H9 (cell line): ENCODE measurements around the gene SLC38A9. TPM values are rescaled to one million over a fixed set of nuclear protein-coding genes. Genes with fewer than 3 reads are reported as not detected.

Experiments
- DNase-seq: peaks from one replicate; pipeline ENCODE4 v3.0.0-alpha.2; 2017
- H2AFZ ChIP-seq: one replicate; pipeline ENCODE4 v1.6.1; 2013; ENCODE audit warnings: mild to moderate bottlenecking, low read length, control low read depth, moderate library complexity
- H2AK5ac ChIP-seq: 2 replicates; pipeline ENCODE4 v1.6.1; 2013; ENCODE audit warnings: low read length, control low read depth, mixed read lengths; ENCODE audit not compliant: insufficient read length
- H2BK120ac ChIP-seq: one replicate; pipeline ENCODE4 v1.6.1; 2013; ENCODE audit warnings: low read depth, mild to moderate bottlenecking, low read length, control low read depth, inconsistent platforms; ENCODE audit not compliant: poor library complexity, severe bottlenecking
- H2BK12ac ChIP-seq: 2 replicates; pipeline ENCODE4 v1.6.1; 2013; ENCODE audit warnings: low read length, control low read depth, mixed read lengths, low read depth; ENCODE audit not compliant: insufficient read length
- H2BK15ac ChIP-seq: 2 replicates; pipeline ENCODE4 v1.6.1; 2013; ENCODE audit warnings: low read depth, low read length, control low read depth
- H2BK20ac ChIP-seq: one replicate; pipeline ENCODE4 v1.6.1; 2013; ENCODE audit warnings: low read depth, mild to moderate bottlenecking, low read length, control low read depth, inconsistent platforms; ENCODE audit not compliant: poor library complexity, severe bottlenecking
- H2BK5ac ChIP-seq: 2 replicates; pipeline ENCODE4 v1.6.1; 2013; ENCODE audit warnings: low read length, control low read depth, mixed read lengths; ENCODE audit not compliant: insufficient read length
- H3K14ac ChIP-seq: 2 replicates; pipeline ENCODE4 v1.6.1; 2013; ENCODE audit warnings: low read length, control low read depth; ENCODE audit not compliant: insufficient read depth
- H3K18ac ChIP-seq: 2 replicates; pipeline ENCODE4 v1.6.1; 2013; ENCODE audit warnings: low read depth, mild to moderate bottlenecking, mixed read lengths, low read length, control low read depth; ENCODE audit not compliant: insufficient read length
- H3K23ac ChIP-seq: 2 replicates; pipeline ENCODE4 v1.6.1; 2013; ENCODE audit warnings: low read length, control low read depth, mixed read lengths, low read depth; ENCODE audit not compliant: insufficient read length
- H3K23me2 ChIP-seq: 2 replicates; pipeline ENCODE4 v1.6.1; 2013; ENCODE audit warnings: low read depth, mild to moderate bottlenecking, mixed read lengths, low read length, control low read depth; ENCODE audit not compliant: insufficient read length, poor library complexity, severe bottlenecking
- H3K27ac ChIP-seq: 2 replicates; pipeline ENCODE4 v1.5.1; 2013; ENCODE audit warnings: low read length, control low read depth, mixed read lengths, low read depth; ENCODE audit not compliant: insufficient read length
- H3K27me3 ChIP-seq: 2 replicates; pipeline ENCODE4 v1.6.1; 2013; ENCODE audit warnings: low read length, control low read depth, inconsistent platforms; ENCODE audit not compliant: insufficient read depth
- H3K4ac ChIP-seq: 2 replicates; pipeline ENCODE4 v1.6.1; 2013; ENCODE audit warnings: low read depth, mild to moderate bottlenecking, control low read depth, inconsistent platforms, low read length, moderate library complexity
- H3K4me1 ChIP-seq: 2 replicates; pipeline ENCODE4 v1.6.1; 2013; ENCODE audit warnings: low read length, control low read depth, inconsistent platforms; ENCODE audit not compliant: insufficient read depth
- H3K4me2 ChIP-seq: 2 replicates; pipeline ENCODE4 v1.6.1; 2013; ENCODE audit warnings: low read length, control low read depth, mixed read lengths; ENCODE audit not compliant: insufficient read length, insufficient read depth
- H3K56ac ChIP-seq: 2 replicates; pipeline ENCODE4 v1.6.1; 2013; ENCODE audit warnings: low read depth, mild to moderate bottlenecking, mixed read lengths, low read length, control low read depth; ENCODE audit not compliant: insufficient read length
- H3K79me1 ChIP-seq: 2 replicates; pipeline ENCODE4 v1.6.1; 2013; ENCODE audit warnings: low read depth, mild to moderate bottlenecking, moderate library complexity, low read length, control low read depth, inconsistent platforms; ENCODE audit not compliant: insufficient read depth, poor library complexity, severe bottlenecking
- H3K79me2 ChIP-seq: 2 replicates; pipeline ENCODE4 v1.6.1; 2013; ENCODE audit warnings: low read length, control low read depth, inconsistent platforms; ENCODE audit not compliant: insufficient read depth
- H3K9ac ChIP-seq: 2 replicates; pipeline ENCODE4 v1.6.1; 2013; ENCODE audit warnings: low read length, control low read depth, mixed read lengths; ENCODE audit not compliant: insufficient read length; ENCODE audit errors: extremely low read depth
- H3K9me3 ChIP-seq: one replicate; pipeline ENCODE4 v1.6.1; 2013; ENCODE audit warnings: low read depth, low read length, inconsistent platforms; ENCODE audit not compliant: control insufficient read depth
- H3T11ph ChIP-seq: one replicate; pipeline ENCODE4 v1.6.1; 2013; ENCODE audit warnings: mild to moderate bottlenecking, low read length, control low read depth, inconsistent platforms
- H4K20me1 ChIP-seq: one replicate; pipeline ENCODE4 v1.6.1; 2013; ENCODE audit not compliant: control insufficient read depth, insufficient read length, insufficient read depth
- H4K5ac ChIP-seq: 2 replicates; pipeline ENCODE4 v1.6.1; 2013; ENCODE audit warnings: low read depth, mild to moderate bottlenecking, mixed read lengths, low read length, control low read depth; ENCODE audit not compliant: insufficient read length
- H4K8ac ChIP-seq: replicated peaks from 2 replicates; pipeline ENCODE4 v1.6.1; 2013; ENCODE audit warnings: low read length, control low read depth, mixed read lengths, low read depth; ENCODE audit not compliant: insufficient read length
- H4K91ac ChIP-seq: 2 replicates; pipeline ENCODE4 v1.6.1; 2013; ENCODE audit warnings: low read depth, mild to moderate bottlenecking, moderate library complexity, mixed read lengths, low read length, control low read depth; ENCODE audit not compliant: insufficient read length
- H3K27ac Mint-ChIP-seq, 3 experiments: 2 replicates in 2 of 3; 3 replicates in 1 of 3; pipeline ENCODE4 v1.8.0; 2020 to 2021; ENCODE audit warnings: mixed read lengths in 3 of 3, mild to moderate bottlenecking in 1 of 3, moderate library complexity in 1 of 3
- H3K27me3 Mint-ChIP-seq: 2 replicates; pipeline ENCODE4 v1.8.0; 2021; ENCODE audit warnings: low read depth, mild to moderate bottlenecking, moderate library complexity, mixed read lengths
- H3K36me3 Mint-ChIP-seq, 3 experiments: 2 replicates in 2 of 3; 3 replicates in 1 of 3; pipeline ENCODE4 v1.8.0; 2020 to 2021; ENCODE audit warnings: low read depth in 3 of 3, mixed read lengths in 3 of 3; ENCODE audit not compliant: insufficient read depth in 1 of 3
- H3K4me1 Mint-ChIP-seq, 2 experiments: 2 replicates each; pipeline ENCODE4 v1.8.0; 2020; ENCODE audit warnings: mixed read lengths in 2 of 2
- H3K4me3 Mint-ChIP-seq, 2 experiments: 2 replicates in 1 of 2; 3 replicates in 1 of 2; pipeline ENCODE4 v1.8.0; 2020 to 2021; ENCODE audit warnings: mild to moderate bottlenecking in 2 of 2, mixed read lengths in 2 of 2, moderate library complexity in 1 of 2
- H3K9me3 Mint-ChIP-seq, 2 experiments: 2 replicates in 1 of 2; 3 replicates in 1 of 2; pipeline ENCODE4 v1.8.0; 2020; ENCODE audit warnings: mild to moderate bottlenecking in 2 of 2, mixed read lengths in 2 of 2, moderate library complexity in 1 of 2
- total RNA-seq: library from RNA; stranded (reverse); gene quantifications from 2 replicates; pipeline ENCODE4 v1.2.1, GENCODE V29; 2021
- TF ChIP-seq, protein P1 (sequence below): fragments of 200-600 bp; sonication (generic); conservative IDR thresholded peaks from 3 replicates; pipeline ENCODE4 v1.8.0; 2021; ENCODE audit warnings: antibody characterized with exemption, mild to moderate bottlenecking

SLC38A9 gene
- total RNA-seq, 1 experiment from 2014 or later: 48.5 TPM

DNA sequence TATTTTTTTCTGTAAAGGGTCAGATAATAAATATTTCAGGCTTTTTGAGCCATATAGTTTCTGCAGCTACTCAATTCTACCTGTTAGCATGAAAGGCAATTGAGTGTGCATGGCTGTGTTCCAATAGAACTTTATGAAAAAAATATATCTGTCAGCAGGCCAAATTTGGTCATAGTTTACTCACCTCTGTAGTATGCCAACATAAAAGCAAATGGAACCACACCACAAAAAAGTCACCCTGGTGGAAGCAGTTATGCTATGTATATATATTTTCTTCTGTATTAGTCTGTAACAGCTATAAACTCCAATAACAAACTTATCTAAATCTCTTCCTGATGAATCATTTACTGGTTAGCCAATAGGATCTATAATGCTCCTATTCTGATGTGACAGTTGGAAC lies 3.4 kb downstream of the SLC38A9 start:
- H3K56ac ChIP-seq: no peak overlapping the region
- H2AFZ ChIP-seq: no peak overlapping the region
- peaks cover 3% of the 10 kb centered on the region; the same call in 1 of the 2 replicates for H3K4me1 ChIP-seq
- Mint-ChIP-seq H3K27ac (no peak overlapping the region), H3K4me3 (no peak overlapping the region), H3K27me3 (no peaks in the 10 kb centered on the region), H3K36me3 (peaks cover 2 to 19% (median 14%) of the 10 kb centered on the region in 3 experiments; a peak in 5 of 7 replicates), H3K4me1 (peaks cover 8 to 13% of the 10 kb centered on the region in 2 experiments), H3K9me3 (no peaks in the 10 kb centered on the region; a peak in 1 of 5 replicates)
- H2BK120ac ChIP-seq: no peak overlapping the region
- no peak overlapping the region for H3K27ac ChIP-seq
- H3K4ac ChIP-seq: no peak overlapping the region
- H3K79me1 ChIP-seq: peaks cover 4% of the 10 kb centered on the region
- H3K23ac ChIP-seq: no peak overlapping the region
- no peak overlapping the region for H3K14ac ChIP-seq
- H3K18ac ChIP-seq: no peak overlapping the region
- H2AK5ac ChIP-seq: no peak overlapping the region
- H4K91ac ChIP-seq: no peak overlapping the region
- H2BK5ac ChIP-seq: no peak overlapping the region
- H3K27me3 ChIP-seq: no peaks in the 10 kb centered on the region
- TF ChIP-seq, protein P1, sequence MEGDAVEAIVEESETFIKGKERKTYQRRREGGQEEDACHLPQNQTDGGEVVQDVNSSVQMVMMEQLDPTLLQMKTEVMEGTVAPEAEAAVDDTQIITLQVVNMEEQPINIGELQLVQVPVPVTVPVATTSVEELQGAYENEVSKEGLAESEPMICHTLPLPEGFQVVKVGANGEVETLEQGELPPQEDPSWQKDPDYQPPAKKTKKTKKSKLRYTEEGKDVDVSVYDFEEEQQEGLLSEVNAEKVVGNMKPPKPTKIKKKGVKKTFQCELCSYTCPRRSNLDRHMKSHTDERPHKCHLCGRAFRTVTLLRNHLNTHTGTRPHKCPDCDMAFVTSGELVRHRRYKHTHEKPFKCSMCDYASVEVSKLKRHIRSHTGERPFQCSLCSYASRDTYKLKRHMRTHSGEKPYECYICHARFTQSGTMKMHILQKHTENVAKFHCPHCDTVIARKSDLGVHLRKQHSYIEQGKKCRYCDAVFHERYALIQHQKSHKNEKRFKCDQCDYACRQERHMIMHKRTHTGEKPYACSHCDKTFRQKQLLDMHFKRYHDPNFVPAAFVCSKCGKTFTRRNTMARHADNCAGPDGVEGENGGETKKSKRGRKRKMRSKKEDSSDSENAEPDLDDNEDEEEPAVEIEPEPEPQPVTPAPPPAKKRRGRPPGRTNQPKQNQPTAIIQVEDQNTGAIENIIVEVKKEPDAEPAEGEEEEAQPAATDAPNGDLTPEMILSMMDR: no peak
- no peaks in the 10 kb centered on the region for H3K9me3 ChIP-seq
- no peak overlapping the region for H3K4me2 ChIP-seq
- no peaks in the 10 kb centered on the region for H4K20me1 ChIP-seq
- H4K8ac ChIP-seq: no peak overlapping the region
- peaks cover 12% of the 10 kb centered on the region for H3K23me2 ChIP-seq
- no peak overlapping the region for H3K9ac ChIP-seq
- no peak for DNase-seq
- 0 out of 2 replicates have a peak, but pooled peaks cover 6% of the 10 kb centered on the region for H3K79me2 ChIP-seq
- no peak overlapping the region for H4K5ac ChIP-seq
- no peak overlapping the region for H2BK15ac ChIP-seq
- H2BK20ac ChIP-seq: no peak overlapping the region
- H2BK12ac ChIP-seq: no peak overlapping the region
- no peak overlapping the region for H3T11ph ChIP-seq
